Skeletal muscle satellite cell (primary cell): Measurements from ENCODE around the gene PLEKHA5.

Experiments
- H3K27me3 ChIP-seq: 2 replicates; pipeline ENCODE4 v1.7.0; 2013; ENCODE audit warnings: low read length; ENCODE audit not compliant: control insufficient read depth, insufficient read depth
- H3K36me3 ChIP-seq: 2 replicates; pipeline ENCODE4 v1.7.0; 2013; ENCODE audit warnings: mild to moderate bottlenecking, control low read depth, low read length; ENCODE audit not compliant: insufficient read depth
- H3K4me1 ChIP-seq: 2 replicates; pipeline ENCODE4 v1.7.0; 2013; ENCODE audit warnings: low read length; ENCODE audit not compliant: control insufficient read depth, insufficient read depth
- H3K4me2 ChIP-seq: 2 replicates; pipeline ENCODE4 v1.7.0; 2013; ENCODE audit warnings: mild to moderate bottlenecking, low read length
- H3K4me3 ChIP-seq: 2 replicates; pipeline ENCODE4 v1.7.0; 2013; ENCODE audit warnings: low read length
- H3K9ac ChIP-seq: 2 replicates; pipeline ENCODE4 v1.7.0; 2013; ENCODE audit warnings: mild to moderate bottlenecking, low read depth, low read length, moderate library complexity
- H3K9me3 ChIP-seq: replicated peaks from 2 replicates; pipeline ENCODE4 v1.7.0; 2013; ENCODE audit warnings: mild to moderate bottlenecking, control low read depth, low read length

PLEKHA5 gene

GRCh38 chr12:19130224-19131024 is 891 bp downstream of the PLEKHA5 start:
- H3K4me2 ChIP-seq: peak overlapping the region; percentile 98
- no peaks in the 10 kb centered on the region for H3K36me3 ChIP-seq
- peak overlapping the region; percentile 81 for H3K9ac ChIP-seq
- H3K27me3 ChIP-seq: no peaks in the 10 kb centered on the region
- H3K4me1 ChIP-seq: peaks cover 7% of the 10 kb centered on the region
- H3K9me3 ChIP-seq: no peaks in the 10 kb centered on the region
- peak overlapping the region; percentile 98 for H3K4me3 ChIP-seq

GRCh38 chr12:19131025-19131444 is 1.5 kb downstream of the PLEKHA5 start:
- Histone ChIP-seq H3K4me3 (peak overlapping the region; percentile 98), H3K9me3 (no peaks in the 10 kb centered on the region), H3K4me1 (peaks cover 7% of the 10 kb centered on the region), H3K4me2 (peak overlapping the region; percentile 98), H3K27me3 (no peaks in the 10 kb centered on the region), H3K9ac (peak overlapping the region; percentile 81), H3K36me3 (no peaks in the 10 kb centered on the region)

GRCh38 chr12:19138551-19138950 is 9.0 kb downstream of the PLEKHA5 start:
- Histone ChIP-seq H3K9me3 (no peaks in the 10 kb centered on the region), H3K27me3 (no peaks in the 10 kb centered on the region), H3K4me3 (no peak overlapping the region), H3K9ac (no peak overlapping the region), H3K36me3 (no peaks in the 10 kb centered on the region), H3K4me1 (no peaks in the 10 kb centered on the region), H3K4me2 (no peak overlapping the region)

GRCh38 chr12:19138956-19139355 is 9.4 kb downstream of the PLEKHA5 start:
- Histone ChIP-seq H3K27me3 (no peaks in the 10 kb centered on the region), H3K36me3 (no peaks in the 10 kb centered on the region), H3K9ac (no peak overlapping the region), H3K4me2 (no peak overlapping the region), H3K4me1 (no peaks in the 10 kb centered on the region), H3K9me3 (no peaks in the 10 kb centered on the region), H3K4me3 (no peak overlapping the region)

DNA sequence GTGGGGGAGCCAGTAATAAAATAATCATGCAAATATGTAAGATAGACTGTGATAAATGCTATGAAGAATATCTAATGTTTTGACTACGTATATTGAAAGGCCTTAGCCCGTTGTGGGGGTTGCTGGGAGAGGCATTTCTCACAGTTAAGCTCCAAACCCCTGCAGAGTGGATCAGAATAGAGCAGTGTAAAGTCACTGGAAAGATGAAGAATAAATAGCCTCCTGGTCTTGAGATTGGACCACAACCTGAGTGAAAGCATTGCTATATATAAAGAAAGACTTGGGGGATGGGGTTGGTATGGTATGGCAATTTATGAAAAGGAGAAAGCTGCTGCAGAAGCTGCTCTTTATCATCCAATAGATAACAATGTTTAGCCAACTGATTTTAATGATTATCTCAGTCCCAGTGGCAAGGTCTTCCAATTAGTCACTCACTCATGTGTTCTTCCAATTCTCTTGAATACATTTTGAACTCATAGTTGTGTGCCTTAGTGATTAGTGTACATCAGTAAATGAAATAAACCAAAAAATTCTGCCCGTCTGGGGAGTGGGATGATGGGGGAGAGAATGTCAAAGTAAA is 10.2 kb downstream of the PLEKHA5 start:
- Histone ChIP-seq H3K4me1 (no peaks in the 10 kb centered on the region), H3K9ac (no peak overlapping the region), H3K36me3 (no peaks in the 10 kb centered on the region), H3K4me3 (no peak overlapping the region), H3K9me3 (no peaks in the 10 kb centered on the region), H3K4me2 (no peak overlapping the region), H3K27me3 (no peaks in the 10 kb centered on the region)

GRCh38 chr12:19140381-19141236 is 11.1 kb downstream of the PLEKHA5 start:
- no peaks in the 10 kb centered on the region for H3K9me3 ChIP-seq

DNA sequence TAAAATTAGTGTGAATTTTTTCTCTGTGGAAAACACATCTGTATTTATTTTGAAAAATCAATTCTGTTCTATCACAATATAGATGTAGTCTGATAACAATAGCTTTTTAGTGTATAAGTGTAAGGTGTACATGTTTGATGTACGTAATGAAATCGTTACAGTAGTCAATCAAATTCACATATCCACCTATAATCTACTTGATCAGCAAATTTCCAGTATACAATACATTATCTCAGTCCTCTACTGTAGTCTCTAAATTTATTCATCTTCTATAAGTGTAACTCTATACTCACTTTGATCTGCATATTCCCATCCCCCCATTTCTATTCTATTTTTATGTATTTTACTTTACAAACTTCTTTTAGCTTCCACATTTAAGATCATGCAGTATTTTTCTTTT is 13.0 kb downstream of the PLEKHA5 start:
- H3K27me3 ChIP-seq: no peaks in the 10 kb centered on the region
- no peaks in the 10 kb centered on the region for H3K36me3 ChIP-seq
- no peaks in the 10 kb centered on the region for H3K9me3 ChIP-seq
- H3K4me1 ChIP-seq: no peaks in the 10 kb centered on the region
- H3K4me3 ChIP-seq: no peak overlapping the region
- no peak overlapping the region for H3K9ac ChIP-seq
- H3K4me2 ChIP-seq: no peak overlapping the region

More at GRCh38 chr12:19140381-19141236, 11.1 kb downstream of the PLEKHA5 start:
- Histone ChIP-seq H3K9ac (no peak overlapping the region), H3K4me1 (no peaks in the 10 kb centered on the region), H3K36me3 (no peaks in the 10 kb centered on the region), H3K27me3 (no peaks in the 10 kb centered on the region), H3K4me3 (no peak overlapping the region), H3K4me2 (no peak overlapping the region)

DNA sequence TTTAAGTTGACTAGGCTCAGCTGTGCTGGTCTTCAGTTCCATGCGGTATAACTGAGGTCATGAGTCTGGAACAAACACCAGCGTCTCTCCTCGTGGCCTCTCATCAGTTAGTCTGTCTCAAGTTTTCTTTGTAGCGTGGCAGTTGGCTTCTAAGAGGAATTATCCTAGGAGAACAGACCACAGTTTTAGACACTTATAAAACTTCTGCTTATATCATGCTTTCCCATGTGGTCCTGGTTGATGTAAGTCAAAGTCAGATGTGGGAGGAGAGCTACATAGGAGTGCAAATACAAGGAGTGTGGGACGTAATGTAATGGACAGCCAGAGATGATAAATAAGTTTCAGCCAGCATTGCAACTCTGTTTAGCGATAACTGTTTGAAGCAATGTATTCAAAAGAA is 14.8 kb downstream of the PLEKHA5 start:
- Histone ChIP-seq H3K9me3 (no peaks in the 10 kb centered on the region), H3K4me3 (no peak overlapping the region), H3K27me3 (no peaks in the 10 kb centered on the region), H3K4me2 (no peak overlapping the region), H3K36me3 (no peaks in the 10 kb centered on the region), H3K4me1 (no peaks in the 10 kb centered on the region), H3K9ac (no peak overlapping the region)

GRCh38 chr12:19144985-19145384 is 15.5 kb downstream of the PLEKHA5 start:
- no peaks in the 10 kb centered on the region for H3K4me1 ChIP-seq
- no peak overlapping the region for H3K4me3 ChIP-seq
- H3K9me3 ChIP-seq: no peaks in the 10 kb centered on the region
- no peaks in the 10 kb centered on the region for H3K27me3 ChIP-seq
- H3K36me3 ChIP-seq: no peaks in the 10 kb centered on the region
- H3K9ac ChIP-seq: no peak overlapping the region
- H3K4me2 ChIP-seq: no peak overlapping the region

DNA sequence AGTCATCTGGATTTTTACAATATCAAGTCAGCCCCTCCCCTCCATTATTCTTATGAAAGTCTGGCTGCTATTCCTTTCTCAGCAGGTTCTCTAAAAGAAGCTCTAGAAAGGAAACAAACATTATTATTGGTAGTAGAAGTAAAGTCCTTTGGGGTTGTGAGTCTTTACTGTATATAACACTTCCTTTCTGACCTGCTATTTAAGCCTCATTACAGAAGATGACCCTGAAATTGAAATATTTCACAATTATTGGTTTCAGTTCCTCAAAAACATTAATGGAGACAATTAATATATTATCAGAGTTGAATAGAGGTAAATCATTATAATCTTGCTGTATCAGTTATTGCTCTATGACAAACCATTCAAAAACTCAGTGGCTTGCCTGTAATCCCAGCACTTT is 19.3 kb downstream of the PLEKHA5 start:
- Histone ChIP-seq H3K9me3 (no peaks in the 10 kb centered on the region), H3K4me2 (no peak overlapping the region), H3K36me3 (no peaks in the 10 kb centered on the region), H3K4me1 (no peaks in the 10 kb centered on the region), H3K27me3 (no peaks in the 10 kb centered on the region), H3K9ac (no peak overlapping the region), H3K4me3 (no peak overlapping the region)

DNA sequence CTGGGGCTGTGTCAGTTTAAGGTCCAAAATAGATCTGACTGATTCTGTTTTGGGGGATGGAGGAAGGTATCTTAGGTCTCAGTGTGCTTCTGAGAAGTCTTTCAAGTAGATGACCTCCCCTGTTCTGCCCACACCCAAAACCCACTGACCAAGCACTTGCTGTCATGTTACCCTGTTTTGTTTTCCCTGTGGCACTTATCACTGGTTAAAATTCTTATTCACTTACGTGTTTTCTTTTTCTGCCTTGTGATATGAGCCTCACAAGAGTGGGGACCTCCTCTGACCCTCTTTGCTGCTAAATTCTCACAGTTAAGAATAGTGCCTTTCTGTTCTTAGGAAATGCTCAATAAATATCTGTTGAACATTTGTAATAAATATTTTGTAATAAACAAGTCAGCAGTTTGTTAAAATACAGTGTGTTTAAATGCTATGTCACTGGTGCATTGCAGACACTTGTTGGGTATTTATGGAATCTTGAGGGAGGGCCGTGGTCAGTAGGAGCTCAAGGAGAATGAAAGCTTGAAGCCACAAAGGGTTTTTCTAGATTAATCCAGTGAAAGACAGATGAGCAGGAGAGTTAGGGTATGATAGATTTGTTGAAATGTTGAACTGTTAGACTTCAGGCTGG is 20.9 kb downstream of the PLEKHA5 start:
- Histone ChIP-seq H3K27me3 (no peaks in the 10 kb centered on the region), H3K36me3 (no peaks in the 10 kb centered on the region), H3K9me3 (no peaks in the 10 kb centered on the region), H3K4me1 (no peaks in the 10 kb centered on the region), H3K9ac (no peak overlapping the region), H3K4me3 (no peak overlapping the region), H3K4me2 (no peak overlapping the region)
